Measurements from ENCODE around the gene PPP3R1. TPM values are rescaled to one million over a fixed set of nuclear protein-coding genes. Genes with fewer than 3 reads are reported as not detected.
A peak's percentile ranks its signal among the peaks of the same experiment; 100 is the strongest.

The PPP3R1 gene
- total and polyA plus RNA-seq, 10 of the 15 experiments (the other 5 are each of a cell fraction or from before 2014, with no cell fraction given): 1.5 to 61.0 (median 15.8) TPM

GRCh38 chr2:68156419-68156818 is 95.9 kb downstream of the PPP3R1 start:
- Histone ChIP-seq H3K4me2 (ENCODE audit: control insufficient read depth, insufficient read depth) (peak overlapping the region; percentile 91), H3K9ac (ENCODE audit: control insufficient read depth, insufficient read depth, low read length) (peak overlapping the region; percentile 87), H3K79me2 (ENCODE audit: control insufficient read depth, insufficient read depth, low read length) (peaks cover 40% of the 10 kb centered on the region), H3K4me3 (peak overlapping the region; percentile 98), H3K4me1 (ENCODE audit: control insufficient read depth, insufficient read depth, low read length) (peaks cover 10% of the 10 kb centered on the region), H3K27me3 (replicated peaks in 1 of 2; ENCODE audit: control insufficient read depth in 2 of 2, insufficient read depth in 2 of 2, low read length in 1 of 2) (no peaks in the 10 kb centered on the region), H4K20me1 (ENCODE audit: control insufficient read depth, insufficient read depth) (no peaks in the 10 kb centered on the region), H2AFZ (ENCODE audit: control insufficient read depth, low read depth, low read length) (peak overlapping the region; percentile 97; the same call in 1 of the 2 replicates), H3K27ac (ENCODE audit: control insufficient read depth, insufficient read depth) (peak overlapping the region; percentile 97; the same call in 1 of the 2 replicates), H3K9me3 (replicated peaks; ENCODE audit: control insufficient read depth, insufficient read depth, low read length) (no peaks in the 10 kb centered on the region), H3K36me3 (ENCODE audit: control insufficient read depth in 2 of 2, insufficient read depth in 2 of 2, low read length in 1 of 2) (peaks cover 0 to 7% of the 10 kb centered on the region in 2 experiments; a peak in 2 of 4 replicates)
- in situ Hi-C loops (cut with MboI): no loop called here
- CTCF ChIA-PET: interaction anchor here (0.7 to 3.6 kb wide), 8 partner anchors 20 to 307 kb away, joined by 3 to 25 read pairs (median 4); partner anchors contain the start of gene PPP3R1
- ATAC-seq: no peak
- no peak for FAIRE-seq
- WGBS (ENCODE audit: insufficient coverage, insufficient replicate concordance, low lambda C conversion rate, missing lambda C conversion rate): 0% methylated on average over 3 of the region's 3 CpGs
- POLR2A ChIA-PET: interaction anchor here (0.7 to 1.2 kb wide), 3 partner anchors 12 to 94 kb away, joined by 3 to 5 read pairs (median 4); partner anchors contain the start of gene C1D
- no peak for DNase-seq (ENCODE audit: low read depth, low spot score)
- intact Hi-C loops (cut with micrococcal nuclease; ENCODE audit: unreplicated experiment): loop anchor here (2.0 kb wide), 1 partner anchor 36 kb away; no protein-coding TSS in a partner anchor
- BruUV-seq (replicated peaks): no TSS peak
- SMC1A ChIA-PET (ENCODE audit: uncharacterized antibody, unreplicated experiment): interaction anchor here (0.8 to 2.1 kb wide), 12 partner anchors 12 to 127 kb away, joined by 3 to 12 read pairs (median 6); partner anchors contain the start of gene PPP3R1
- RAD21 ChIA-PET (ENCODE audit: unreplicated experiment): interaction anchor here (0.9 to 3.6 kb wide), 5 partner anchors 29 to 307 kb away, joined by 3 to 13 read pairs (median 3); no protein-coding TSS in a partner anchor
- TF ChIP-seq ZBTB11 (CRISPR knock-in tag; IDR thresholded peaks at IDR 0.05) (no peak), NFYB (IDR thresholded peaks at IDR 0.05; ENCODE audit: insufficient read depth, low read depth, low read length) (no peak), SMAD5 (IDR thresholded peaks at IDR 0.05; ENCODE audit: low read depth) (no peak), ATF3 (IDR thresholded peaks at IDR 0.05; ENCODE audit: borderline replicate concordance, extremely low read depth, low read depth, low read length) (no peak), USF1 (IDR thresholded peaks at IDR 0.05; ENCODE audit: borderline replicate concordance, extremely low read length, insufficient read depth, low read depth, low read length) (no peak), POLR2A (IDR thresholded peaks at IDR 0.05; ENCODE audit: low read depth, low read length) (no peak), HDAC2 (IDR thresholded peaks at IDR 0.05) (no peak), ASH2L (IDR thresholded peaks at IDR 0.05; ENCODE audit: borderline replicate concordance, low read depth) (no peak), PRDM15 (CRISPR knock-in tag; IDR thresholded peaks at IDR 0.05) (no peak), SMC3 (IDR thresholded peaks at IDR 0.05; ENCODE audit: borderline replicate concordance, low read length) (no peak)

Data from GM12878 (cell line).